Measurements from ENCODE around the gene PRKCE. TPM values are rescaled to one million over a fixed set of nuclear protein-coding genes. Genes with fewer than 3 reads are reported as not detected.

The PRKCE gene
- total and polyA plus RNA-seq, 2 donors (not counting 3 experiments of a cell fraction or from before 2014, with no cell fraction given), result 27.9 to 33.9 TPM

- H2AFZ ChIP-seq (ENCODE audit: low read depth, low read length), result no peak overlapping the region
- H3K27ac ChIP-seq (ENCODE audit: insufficient read depth, low read depth, low read length), result no peak overlapping the region
- no peak overlapping the region for H3K4me2 ChIP-seq (ENCODE audit: insufficient read depth, low read length)
- POLR2A ChIA-PET, result no interaction called here
- H3K9me1 ChIP-seq (replicated peaks; ENCODE audit: control insufficient read depth, extremely low read depth, insufficient read depth, low read length), result no peaks in the 10 kb centered on the region
- dilution Hi-C loops (cut with MboI; ENCODE audit: extremely low pct_ligation_motif_present, low sequenced_read_pairs) (no loop called here), intact Hi-C loops (cut with micrococcal nuclease) (no loop called here)
- H3K9me3 ChIP-seq (replicated peaks; ENCODE audit: control insufficient read depth, insufficient read depth, low read length), result no peaks in the 10 kb centered on the region
- no peak overlapping the region for H3K4me3 ChIP-seq (replicated peaks in 1 of 3; ENCODE audit: insufficient read depth in 1 of 3, low read depth in 1 of 3, low read length in 3 of 3)
- CTCF ChIA-PET, result interaction anchor here (2.2 to 3.0 kb wide), 2 partner anchors 11 to 63 kb away, joined by 13 to 14 read pairs; no protein-coding TSS in a partner anchor
- TF ChIP-seq CTCF (IDR thresholded peaks at IDR 0.05; ENCODE audit: extremely low read depth in 1 of 2, insufficient read depth in 1 of 2, low read depth in 1 of 2, low read length in 2 of 2) (no peak), GATA2 (IDR thresholded peaks at IDR 0.05; ENCODE audit: insufficient read depth, insufficient read length, low read depth, low read length) (no peak), EZH2 (IDR thresholded peaks at IDR 0.05; ENCODE audit: borderline replicate concordance, low read depth, low read length, severe bottlenecking) (no peak), POLR2A (IDR thresholded peaks at IDR 0.05; ENCODE audit: low read depth, low read length) (no peak), JUN (IDR thresholded peaks at IDR 0.05; ENCODE audit: borderline replicate concordance, insufficient read depth, insufficient read length, low read depth) (no peak), MAX (IDR thresholded peaks at IDR 0.05; ENCODE audit: insufficient read depth, insufficient read length) (no peak), POLR2AphosphoS5 (IDR thresholded peaks at IDR 0.05; ENCODE audit: insufficient read depth, low read depth, low read length) (no peak)
- no peaks in the 10 kb centered on the region for H3K36me3 ChIP-seq (ENCODE audit: control insufficient read depth in 2 of 2, extremely low read depth in 1 of 2, insufficient read depth in 2 of 2, low read length in 2 of 2)
- no peaks in the 10 kb centered on the region for H3K27me3 ChIP-seq (ENCODE audit: control insufficient read depth in 2 of 2, insufficient read depth in 2 of 2, low read length in 2 of 2)
- no peaks in the 10 kb centered on the region for H4K20me1 ChIP-seq (replicated peaks; ENCODE audit: control insufficient read depth, extremely low read depth, insufficient read depth, low read length)
- no TSS peak for BruUV-seq (replicated peaks)
- H3K4me1 ChIP-seq (ENCODE audit: control insufficient read depth, extremely low read depth, insufficient read depth, low read length), result peaks cover 6% of the 10 kb centered on the region
- DNase-seq (ENCODE audit: low read depth, low spot score) (no peak), FAIRE-seq (no peak)
- H3K79me2 ChIP-seq (ENCODE audit: control insufficient read depth, insufficient read depth, low read length), result no peaks in the 10 kb centered on the region
- H3K9ac ChIP-seq (replicated peaks; ENCODE audit: extremely low read depth, insufficient read depth, low read length), result no peak overlapping the region
These were observed 579.4 kb downstream of the PRKCE start for GRCh38 chr2:46230677-46231425.
